Right hindlimb (tissue), 1 donor: ENCODE results near the gene KLHL2.
"Not testable (repeated sequence)": the region's sequence is repeated elsewhere in the genome, so short reads cannot be mapped to it uniquely, and the experiment has no call there.

ENCODE experiments used
- DNase-seq: peaks from one replicate; pipeline ENCODE4 v3.0.0-alpha.2; 2018

Gene KLHL2

GRCh38 chr4:165203541-165204461 lies 3.6 kb upstream of the KLHL2 start:
- no peak for DNase-seq

DNA sequence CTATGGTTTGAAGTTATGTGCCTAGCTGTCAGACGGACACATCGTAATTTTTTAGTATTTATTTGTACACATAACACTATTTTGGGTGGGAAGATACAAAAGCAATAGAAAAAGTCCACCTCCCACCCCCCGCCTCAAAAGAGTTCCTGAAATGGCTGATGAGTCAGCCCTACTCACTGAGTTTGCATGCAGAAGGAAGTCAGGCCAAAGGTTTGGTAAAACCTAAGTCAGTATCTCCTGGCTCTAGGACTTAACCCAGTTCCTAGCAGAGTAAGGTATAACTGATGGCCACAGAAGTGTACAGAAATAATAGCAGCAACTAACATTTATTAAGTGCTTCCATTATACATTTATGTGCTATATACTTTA lies 2.9 kb upstream of the KLHL2 start:
- DNase-seq, result no peak

GRCh38 chr4:165207016-165207430 lies 338 bp upstream of the KLHL2 start:
- no peak for DNase-seq

DNA sequence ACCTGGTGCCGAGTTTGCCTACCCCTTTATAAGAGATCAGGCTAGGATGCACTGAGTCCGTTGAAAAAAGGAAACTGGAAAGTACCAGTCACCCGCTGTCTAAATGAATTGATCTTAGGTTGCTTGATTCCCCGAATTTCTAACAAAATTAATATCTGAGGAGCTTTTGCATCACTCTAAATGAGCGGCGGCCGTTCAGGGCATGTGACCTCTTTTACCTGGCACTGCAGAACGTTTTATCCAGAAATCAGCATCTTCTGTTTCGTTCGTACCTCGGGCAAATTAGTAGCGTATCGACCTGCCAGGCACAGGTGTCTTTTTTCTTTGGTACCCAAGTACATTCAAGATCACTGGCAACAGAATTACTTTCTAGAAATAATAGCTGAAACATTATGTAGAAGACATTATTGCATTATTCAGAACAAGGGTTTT lies 876 bp downstream of the KLHL2 start:
- DNase-seq, result no peak

- no peak for DNase-seq
Observed at GRCh38 chr4:165208741-165209388, 1.5 kb downstream of the KLHL2 start.

DNA sequence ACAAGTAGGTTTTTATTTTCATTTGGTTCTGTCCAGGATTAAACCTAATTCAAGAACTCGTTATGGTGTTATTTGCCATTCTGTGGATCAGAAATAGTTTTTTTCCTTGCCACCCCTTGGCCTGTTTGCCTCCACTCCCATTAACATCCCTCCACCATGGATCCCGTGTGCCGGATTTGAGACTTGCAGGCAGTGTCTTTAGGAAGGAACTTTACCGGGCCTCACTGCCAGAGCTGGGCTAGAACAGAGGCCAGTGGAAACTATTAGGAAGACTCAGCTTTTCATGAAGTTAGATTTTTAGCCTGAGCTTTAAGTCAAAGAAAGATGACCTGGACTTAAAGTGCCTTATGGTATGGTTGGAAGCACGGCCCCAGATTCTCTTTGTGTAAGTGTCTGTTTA lies 2.4 kb downstream of the KLHL2 start:
- DNase-seq, result no peak

DNA sequence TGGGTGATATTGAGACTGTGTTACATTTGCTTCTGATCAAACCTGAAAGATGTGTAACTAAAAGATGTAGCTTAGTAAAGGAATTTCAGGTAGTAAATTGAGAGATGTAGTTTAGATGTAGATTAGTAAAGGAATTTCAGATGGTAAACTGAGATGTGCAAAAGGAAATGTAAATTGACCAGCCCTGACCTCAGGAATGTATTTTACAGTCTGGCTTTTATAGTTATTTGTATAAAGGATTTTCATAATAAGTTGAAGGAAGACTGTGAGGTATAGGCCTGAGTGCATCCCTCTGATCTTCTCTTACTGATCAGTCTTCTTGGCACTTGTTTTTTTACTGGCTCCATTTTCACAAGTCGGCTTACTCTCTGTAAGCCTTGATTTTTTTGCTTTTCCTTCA lies 3.2 kb downstream of the KLHL2 start:
- DNase-seq, result no peak

- not testable (repeated sequence) for DNase-seq
Observed at GRCh38 chr4:165212647-165213046, 5.3 kb downstream of the KLHL2 start.

GRCh38 chr4:165213404-165213803 lies 6.0 kb downstream of the KLHL2 start:
- not testable (repeated sequence) for DNase-seq

DNA sequence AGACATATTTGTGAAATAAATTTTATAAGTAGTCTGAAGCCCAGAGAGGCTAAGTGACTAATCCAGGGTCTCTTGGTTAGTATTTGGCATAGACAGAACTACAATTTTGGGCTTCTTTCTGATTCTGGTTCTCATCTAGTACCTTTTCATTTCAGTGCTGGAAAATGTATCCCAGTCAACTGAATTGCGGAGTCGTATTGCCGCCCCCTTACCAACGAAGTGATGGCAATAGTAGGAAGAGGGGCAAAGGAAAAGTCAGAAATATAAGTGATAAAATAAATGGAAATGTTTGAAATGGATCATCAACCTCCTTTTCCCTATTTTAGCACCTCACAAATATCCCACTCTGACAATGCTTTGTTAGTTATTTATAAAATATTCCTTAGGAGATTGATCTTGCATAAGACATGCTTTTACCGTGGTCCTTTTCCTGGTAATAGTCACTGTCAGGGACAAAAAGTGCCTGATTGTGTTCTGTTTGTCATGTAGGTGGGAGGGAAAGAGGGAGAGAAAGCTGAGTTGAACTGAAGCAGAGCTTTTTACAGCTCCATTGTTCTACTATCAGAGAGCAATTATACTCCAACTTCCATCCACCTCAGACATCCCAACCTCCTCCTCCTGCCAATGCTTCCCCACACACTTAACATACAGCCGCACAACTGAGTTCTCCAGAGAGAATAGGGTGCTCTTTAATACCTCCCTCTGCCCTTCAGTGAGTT lies 6.8 kb downstream of the KLHL2 start:
- not testable (repeated sequence) for DNase-seq

DNA sequence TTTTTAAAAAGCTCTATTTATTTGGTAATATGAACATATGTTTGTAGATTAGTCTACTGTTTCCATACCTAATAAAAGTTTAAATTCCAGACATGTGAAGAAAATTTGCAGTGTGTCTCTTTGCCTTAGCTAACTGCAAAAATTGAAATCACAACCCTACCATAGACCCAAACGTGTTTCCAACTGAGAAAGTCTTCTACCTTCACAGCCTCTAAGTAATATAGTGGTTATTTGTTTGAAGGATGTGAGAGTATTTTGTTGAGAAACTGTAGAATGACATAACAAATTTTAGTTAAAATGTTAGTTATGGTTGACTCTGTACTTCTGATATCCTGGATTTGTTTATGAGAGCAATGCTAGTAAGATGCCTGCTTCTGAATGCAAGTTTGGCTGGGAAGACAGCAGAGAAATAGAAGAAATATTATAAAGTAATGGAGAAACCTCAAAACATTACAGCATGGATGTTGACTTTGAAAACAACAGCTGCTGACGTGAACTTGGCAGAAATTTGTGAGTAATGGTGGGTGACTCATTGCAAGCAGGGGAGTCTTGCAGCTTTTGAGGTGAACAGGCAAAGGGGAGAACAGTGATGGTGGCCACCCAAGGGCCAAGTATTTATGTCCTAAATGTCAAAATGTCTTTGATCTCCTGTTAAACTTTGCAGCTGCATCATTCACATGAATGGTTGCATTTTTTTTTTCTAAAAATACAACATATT lies 7.8 kb downstream of the KLHL2 start:
- not testable (repeated sequence) for DNase-seq

- DNase-seq, result not testable (repeated sequence)
Observed at GRCh38 chr4:165215761-165216487, 8.6 kb downstream of the KLHL2 start.

GRCh38 chr4:165217325-165217724 lies 10.0 kb downstream of the KLHL2 start:
- no peak for DNase-seq

DNA sequence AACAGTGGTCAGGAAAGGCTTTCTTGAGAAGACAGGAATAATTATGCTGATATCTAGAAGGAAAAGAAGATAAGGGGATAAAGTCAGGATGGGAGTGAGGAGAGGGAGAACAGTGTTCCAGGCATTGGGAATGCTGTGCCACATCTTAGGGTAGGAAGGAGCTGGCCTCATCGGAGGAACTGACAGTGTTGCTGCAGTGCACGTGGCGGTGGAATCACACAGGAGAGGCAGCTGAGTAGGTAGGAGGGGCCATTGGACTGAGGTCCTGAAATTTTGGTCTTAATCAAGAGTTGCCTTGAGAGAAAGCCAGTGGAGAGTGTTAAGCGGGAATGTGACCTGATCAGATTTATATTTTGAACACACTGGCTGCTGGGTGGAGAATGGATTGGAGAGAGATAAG lies 13.9 kb downstream of the KLHL2 start:
- DNase-seq, result not testable (repeated sequence)

GRCh38 chr4:165221993-165222650 lies 14.8 kb downstream of the KLHL2 start:
- DNase-seq, result not testable (repeated sequence)

GRCh38 chr4:165222651-165222994 lies 15.3 kb downstream of the KLHL2 start:
- no peak for DNase-seq

DNA sequence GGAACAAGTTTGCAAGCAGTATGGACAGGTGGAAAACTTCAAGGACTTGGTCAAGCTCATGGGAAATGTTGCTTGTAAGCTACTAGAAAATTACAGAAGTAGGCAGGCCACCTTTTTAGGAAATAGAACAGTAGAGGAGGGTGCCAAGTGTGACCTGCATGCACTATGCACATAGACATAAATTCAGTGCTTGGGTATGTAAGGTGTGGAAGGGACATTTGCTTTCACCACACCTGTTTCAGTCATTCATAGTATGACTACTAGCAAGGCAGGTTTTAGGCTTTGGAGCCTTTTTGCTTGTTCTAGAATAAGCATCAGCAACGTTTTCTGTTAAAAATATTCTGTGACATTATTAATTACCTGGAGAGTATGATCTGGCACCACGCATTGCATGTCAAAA lies 20.0 kb downstream of the KLHL2 start:
- not testable (repeated sequence) for DNase-seq

DNA sequence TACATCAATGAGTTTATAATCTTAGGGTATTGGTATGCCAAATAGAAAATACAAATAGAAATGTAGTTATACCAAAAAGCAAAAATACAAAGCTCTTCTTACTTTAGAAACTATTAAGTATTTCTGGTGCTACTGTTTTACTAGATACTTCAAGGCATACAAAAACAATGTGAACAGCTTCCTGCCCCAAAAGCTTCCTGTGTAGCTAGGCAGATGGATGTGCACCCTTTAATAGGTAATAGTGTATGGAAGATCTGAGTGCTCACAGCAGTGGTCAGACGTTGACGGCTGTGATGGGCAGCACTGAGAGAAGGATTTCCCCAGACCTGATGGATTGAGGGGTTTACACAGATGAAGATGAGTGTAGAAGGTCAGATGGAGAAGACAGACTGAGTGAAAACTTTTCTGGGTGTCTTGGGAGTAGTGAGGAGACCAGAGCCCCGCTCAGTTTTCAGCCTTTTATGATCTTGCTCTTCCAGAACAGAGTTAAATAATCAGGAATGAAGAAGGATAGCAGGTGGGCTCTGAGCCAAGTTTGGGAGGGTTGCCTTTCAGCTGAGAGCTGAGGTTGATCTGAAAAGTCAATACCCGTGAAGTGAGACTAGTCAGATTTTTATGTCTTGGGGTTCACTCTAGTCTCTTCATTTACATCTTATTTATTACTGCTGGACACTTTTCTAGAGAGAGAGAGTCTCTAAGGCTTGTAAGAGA lies 22.3 kb downstream of the KLHL2 start:
- not testable (repeated sequence) for DNase-seq

DNA sequence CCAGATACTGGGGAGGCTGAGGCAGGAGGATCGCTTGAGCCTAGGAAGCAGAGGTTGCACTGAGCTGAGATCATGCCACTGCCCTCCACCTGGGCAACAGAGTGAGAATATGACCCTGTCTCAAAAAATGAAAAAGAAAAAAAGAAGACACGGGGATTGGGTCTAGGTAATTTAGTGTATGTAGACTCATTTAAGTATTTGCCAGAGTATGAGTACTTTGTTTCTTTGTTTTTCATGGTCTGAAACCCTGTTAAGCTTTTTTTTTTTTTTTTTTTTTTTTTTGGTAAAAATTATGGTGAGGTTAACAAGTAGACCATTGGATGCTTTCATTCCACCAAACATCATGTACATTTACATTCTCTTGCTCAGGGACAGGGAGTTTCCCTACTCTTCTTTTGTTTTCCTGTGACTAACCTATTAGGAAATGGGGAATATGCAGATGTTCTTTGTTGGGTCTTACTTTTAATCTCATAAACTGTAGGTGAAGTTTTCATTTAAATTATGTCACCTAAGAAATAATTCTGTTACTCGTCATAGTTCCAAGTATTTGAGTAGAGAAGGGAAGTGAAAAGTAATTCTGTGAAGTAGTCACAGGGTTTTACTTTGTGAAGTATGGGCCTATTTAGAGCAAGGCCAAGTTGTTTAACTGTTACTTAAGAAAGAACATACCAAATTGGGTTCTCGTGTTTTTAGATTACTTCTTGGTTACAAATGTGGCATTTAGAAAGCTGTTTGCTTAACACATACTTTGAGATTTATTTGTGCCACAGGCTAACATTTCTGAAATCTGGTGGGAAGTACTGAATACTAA lies 25.5 kb downstream of the KLHL2 start:
- not testable (repeated sequence) for DNase-seq

GRCh38 chr4:165234766-165235165 lies 27.4 kb downstream of the KLHL2 start:
- no peak for DNase-seq
